HepG2 (cell line): ENCODE results near the gene CAPS. TPM values are rescaled to one million over a fixed set of nuclear protein-coding genes. Genes with fewer than 3 reads are reported as not detected.

ENCODE experiments used
- CREBL2 ChIP-seq: sonication (generic); formaldehyde crosslinking; IDR thresholded peaks from 2 replicates; pipeline ENCODE4 v1.8.1; 2023; ENCODE audit warnings: missing genetic modification reagents, mild to moderate bottlenecking, borderline replicate concordance
- KDM5B ChIP-seq: sonication (generic); formaldehyde crosslinking; IDR thresholded peaks from 2 replicates; pipeline ENCODE4 v1.4.0; 2020; ENCODE audit warnings: missing genetic modification reagents, mild to moderate bottlenecking, borderline replicate concordance
- NCOR1 ChIP-seq: fragments of 200-600 bp; sonication (generic); IDR thresholded peaks from 2 replicates; pipeline ENCODE4 v1.7.0; 2017; ENCODE audit warnings: antibody characterized with exemption, low read length, borderline replicate concordance
- NR2F2 ChIP-seq: IDR thresholded peaks from 2 replicates; pipeline ENCODE4 v1.6.1; 2012; ENCODE audit warnings: low read depth, inconsistent platforms, borderline replicate concordance
- PAX8 ChIP-seq: sonication (generic); formaldehyde crosslinking; IDR thresholded peaks from 2 replicates; pipeline ENCODE4 v1.8.0; 2022; ENCODE audit warnings: mild to moderate bottlenecking, missing genetic modification reagents, borderline replicate concordance
- PHF21A ChIP-seq: sonication (generic); formaldehyde crosslinking; IDR thresholded peaks from 2 replicates; pipeline ENCODE4 v1.5.0; 2020; ENCODE audit warnings: mild to moderate bottlenecking, missing genetic modification reagents
- POLR2A ChIP-seq, 2 experiments: IDR thresholded peaks; 2 replicates each; pipeline ENCODE4 v1.6.1; 2011; ENCODE audit warnings: low read depth in 2 of 2, low read length in 2 of 2, mild to moderate bottlenecking in 1 of 2, moderate library complexity in 1 of 2; ENCODE audit not compliant: insufficient read depth in 1 of 2
- RAD21 ChIP-seq: fragments of 450-650 bp; formaldehyde crosslinking; IDR thresholded peaks from 2 replicates; pipeline ENCODE4 v1.5.0; 2020; ENCODE audit warnings: mild to moderate bottlenecking
- RCOR2 ChIP-seq: IDR thresholded peaks from 2 replicates; pipeline ENCODE4 v1.6.1; 2016; ENCODE audit warnings: missing biosample characterization, missing genetic modification reagents
- SKI ChIP-seq: fragments of 450-650 bp; IDR thresholded peaks from one replicate; pipeline ENCODE4 v1.6.1; 2018; ENCODE audit warnings: mild to moderate bottlenecking; ENCODE audit not compliant: partially characterized antibody
- SKIL ChIP-seq: sonication (generic); formaldehyde crosslinking; IDR thresholded peaks from 2 replicates; pipeline ENCODE4 v1.8.0; 2022; ENCODE audit warnings: missing genetic modification reagents, mild to moderate bottlenecking, moderate library complexity, borderline replicate concordance
- WIZ ChIP-seq: sonication (generic); formaldehyde crosslinking; IDR thresholded peaks from 2 replicates; pipeline ENCODE4 v1.5.1; 2020; ENCODE audit warnings: mild to moderate bottlenecking, missing genetic modification reagents
- ZFAT ChIP-seq: sonication (generic); formaldehyde crosslinking; conservative IDR thresholded peaks from 2 replicates; pipeline ENCODE4 v1.8.1; 2023; ENCODE audit warnings: missing genetic modification reagents, inconsistent platforms
- ZFP37 ChIP-seq: sonication (generic); formaldehyde crosslinking; IDR thresholded peaks from 2 replicates; pipeline ENCODE4 v1.4.0; 2020; ENCODE audit warnings: missing genetic modification reagents, borderline replicate concordance
- ZFX ChIP-seq: sonication (generic); formaldehyde crosslinking; IDR thresholded peaks from 2 replicates; pipeline ENCODE4 v1.4.0; 2020; ENCODE audit warnings: mild to moderate bottlenecking, low read depth, missing genetic modification reagents, moderate library complexity
- ZMYM4 ChIP-seq: sonication (generic); formaldehyde crosslinking; IDR thresholded peaks from 2 replicates; pipeline ENCODE4 v1.8.1; 2023; ENCODE audit warnings: mild to moderate bottlenecking, missing genetic modification reagents
- ZNF234 ChIP-seq: sonication (generic); formaldehyde crosslinking; conservative IDR thresholded peaks from 2 replicates; pipeline ENCODE4 v1.5.1; 2020; ENCODE audit warnings: mild to moderate bottlenecking, missing genetic modification reagents
- ZNF34 ChIP-seq: sonication (generic); formaldehyde crosslinking; IDR thresholded peaks from 2 replicates; pipeline ENCODE4 v1.4.0; 2020; ENCODE audit warnings: mild to moderate bottlenecking, missing genetic modification reagents, borderline replicate concordance
- ZNF350 ChIP-seq: sonication (generic); formaldehyde crosslinking; IDR thresholded peaks from 2 replicates; pipeline ENCODE4 v1.4.0; 2020; ENCODE audit warnings: mild to moderate bottlenecking, low read depth, missing genetic modification reagents, borderline replicate concordance
- ZNF574 ChIP-seq: sonication (generic); formaldehyde crosslinking; IDR thresholded peaks from 2 replicates; pipeline ENCODE4 v1.4.0; 2020; ENCODE audit warnings: missing genetic modification reagents
- ZNF629 ChIP-seq: sonication (generic); formaldehyde crosslinking; conservative IDR thresholded peaks from 2 replicates; pipeline ENCODE4 v1.5.0; 2020; ENCODE audit warnings: missing genetic modification reagents
- ZNF724P ChIP-seq: sonication (generic); formaldehyde crosslinking; IDR thresholded peaks from 2 replicates; pipeline ENCODE4 v1.8.0; 2022; ENCODE audit warnings: missing genetic modification reagents, borderline replicate concordance
- ZNF761 ChIP-seq: sonication (generic); formaldehyde crosslinking; conservative IDR thresholded peaks from 2 replicates; pipeline ENCODE4 v1.4.0; 2020; ENCODE audit warnings: mild to moderate bottlenecking, missing genetic modification reagents
- ZSCAN30 ChIP-seq: sonication (generic); formaldehyde crosslinking; IDR thresholded peaks from 2 replicates; pipeline ENCODE4 v1.5.0; 2020; ENCODE audit warnings: mild to moderate bottlenecking, missing genetic modification reagents
- polyA plus RNA-seq, 8 experiments: library from polyadenylated mRNA; depleted of rRNA in 3 of 8; stranded (reverse) in 7 of 8; unstranded in 1 of 8; fragments of >200 nt; fragmentation: Illumina TruSeq in 4 of 8; extraction: Trizol in 4 of 8; gene quantifications; 2 replicates each; pipeline versions ENCODE4 v1.2.1 to v1.2.3, GENCODE V29; 2011 to 2016; ENCODE audit warnings: low read depth in 4 of 8, missing spikeins in 1 of 8, mixed read lengths in 1 of 8; ENCODE audit not compliant: insufficient read depth in 1 of 8
- total RNA-seq, 5 experiments: library from RNA; depleted of rRNA; stranded (reverse); fragments of >200 nt; fragmentation: Illumina TruSeq; extraction: Trizol; gene quantifications; 2 replicates each; pipeline ENCODE4 v1.2.3, GENCODE V29; 2016; ENCODE audit warnings: low read depth in 1 of 5
- TF ChIP-seq, protein P1 (sequence below), 2 experiments: sonication (generic) in 1 of 2; formaldehyde crosslinking in 1 of 2; IDR thresholded peaks; 2 replicates each; pipeline versions ENCODE4 v1.4.0 to v1.6.1; 2018 to 2020; ENCODE audit warnings: missing genetic modification reagents in 2 of 2, borderline replicate concordance in 1 of 2, low read depth in 1 of 2, mild to moderate bottlenecking in 1 of 2, missing biosample characterization in 1 of 2

Gene CAPS
- total and polyA plus RNA-seq, 2 of the 13 experiments (the other 11 are each of a cell fraction or from before 2014, with no cell fraction given), result 3.1 TPM

GRCh38 chr19:5870986-5871394 lies 43.1 kb upstream of the CAPS start (continued):
- TF ChIP-seq, protein P1, sequence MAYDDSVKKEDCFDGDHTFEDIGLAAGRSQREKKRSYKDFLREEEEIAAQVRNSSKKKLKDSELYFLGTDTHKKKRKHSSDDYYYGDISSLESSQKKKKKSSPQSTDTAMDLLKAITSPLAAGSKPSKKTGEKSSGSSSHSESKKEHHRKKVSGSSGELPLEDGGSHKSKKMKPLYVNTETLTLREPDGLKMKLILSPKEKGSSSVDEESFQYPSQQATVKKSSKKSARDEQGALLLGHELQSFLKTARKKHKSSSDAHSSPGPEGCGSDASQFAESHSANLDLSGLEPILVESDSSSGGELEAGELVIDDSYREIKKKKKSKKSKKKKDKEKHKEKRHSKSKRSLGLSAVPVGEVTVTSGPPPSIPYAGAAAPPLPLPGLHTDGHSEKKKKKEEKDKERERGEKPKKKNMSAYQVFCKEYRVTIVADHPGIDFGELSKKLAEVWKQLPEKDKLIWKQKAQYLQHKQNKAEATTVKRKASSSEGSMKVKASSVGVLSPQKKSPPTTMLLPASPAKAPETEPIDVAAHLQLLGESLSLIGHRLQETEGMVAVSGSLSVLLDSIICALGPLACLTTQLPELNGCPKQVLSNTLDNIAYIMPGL (CRISPR knock-in tag; IDR thresholded peaks at IDR 0.05; ENCODE audit: borderline replicate concordance in 1 of 2, low read depth in 1 of 2), result peak; percentile 28 to 58; a peak in 1 of 4 replicates
- peak; percentile 55 to 56; a peak in 2 of 4 replicates for TF ChIP-seq POLR2A (IDR thresholded peaks at IDR 0.05; ENCODE audit: insufficient read depth in 1 of 2, low read depth in 2 of 2, low read length in 2 of 2)
- TF ChIP-seq ZNF350 (CRISPR knock-in tag), result peak; percentile 88
- peak; percentile 83 for TF ChIP-seq ZNF574 (CRISPR knock-in tag)
- TF ChIP-seq ZFP37 (CRISPR knock-in tag), result no peak; the same call in 1 of the 2 replicates
- TF ChIP-seq ZFAT (CRISPR knock-in tag), result no peak
- peak; percentile 84; the same call in 1 of the 2 replicates for TF ChIP-seq ZNF34 (CRISPR knock-in tag)
- TF ChIP-seq NCOR1, result peak; percentile 83; the same call in 1 of the 2 replicates
- no peak for TF ChIP-seq PAX8 (CRISPR knock-in tag)
- peak; percentile 92 for TF ChIP-seq PHF21A (CRISPR knock-in tag)
- peak; percentile 85 for TF ChIP-seq ZMYM4 (CRISPR knock-in tag)
- TF ChIP-seq ZNF629 (CRISPR knock-in tag), result peak; percentile 96
- TF ChIP-seq RCOR2 (CRISPR knock-in tag), result peak; percentile 99
- TF ChIP-seq RAD21 (CRISPR knock-in tag), result peak; percentile 47; the same call in 1 of the 2 replicates
- no peak for TF ChIP-seq ZNF234
- peak; percentile 61; the same call in 1 of the 2 replicates for TF ChIP-seq NR2F2
- peak; percentile 73; the same call in 1 of the 2 replicates for TF ChIP-seq ZNF761 (CRISPR knock-in tag)
- peak; percentile 83; the same call in 1 of the 2 replicates for TF ChIP-seq ZNF724P (CRISPR knock-in tag)
- no peak for TF ChIP-seq ZSCAN30
- TF ChIP-seq SKIL (CRISPR knock-in tag), result peak; percentile 91
- TF ChIP-seq ZFX (CRISPR knock-in tag), result peak; percentile 35; the same call in 1 of the 2 replicates
- peak; percentile 87 for TF ChIP-seq SKI
- TF ChIP-seq WIZ (CRISPR knock-in tag), result peak; percentile 70; the same call in 1 of the 2 replicates
- TF ChIP-seq CREBL2 (CRISPR knock-in tag), result no peak
- no peak for TF ChIP-seq KDM5B (CRISPR knock-in tag)
